Measurements from ENCODE around the gene RPL27A. TPM values are rescaled to one million over a fixed set of nuclear protein-coding genes. Genes with fewer than 3 reads are reported as not detected.

The RPL27A gene
- total RNA-seq, 6 experiments from 2014 or later = 187 to 394 (median 327) TPM

- intact Hi-C loops (cut with DNase I) = no loop called here
- 80% methylated on average over 1 of the region's 23 CpGs for WGBS (ENCODE audit: insufficient coverage, low coverage, low lambda C conversion rate, missing lambda C conversion rate)
- no peaks in the 10 kb centered on the region for H3K27me3 ChIP-seq
- H3K27ac ChIP-seq = no peak overlapping the region
- H3K9me3 ChIP-seq = no peaks in the 10 kb centered on the region
- TF ChIP-seq POLR2A (IDR thresholded peaks at IDR 0.05) (no peak), CTCF (IDR thresholded peaks at IDR 0.05) (no peak)
- H3K4me3 ChIP-seq = no peak overlapping the region
- DNase-seq (no peak), ATAC-seq (no peak)
- H3K4me1 ChIP-seq = peaks cover 0 to 38% (median 15%) of the 10 kb centered on the region in 4 donors
- H3K36me3 ChIP-seq = peaks cover 0 to 7% (median 0%) of the 10 kb centered on the region in 4 donors
Measured at GRCh38 chr11:8730697-8731020, 48.1 kb downstream of the RPL27A start.

- ATAC-seq = no peak
- Histone ChIP-seq H3K27ac (peak overlapping the region; percentile 49 to 84 (median 78)), H3K27me3 (no peaks in the 10 kb centered on the region), H3K4me1 (peaks cover 0 to 38% (median 15%) of the 10 kb centered on the region in 4 donors), H3K36me3 (peaks cover 0 to 5% (median 0%) of the 10 kb centered on the region in 4 donors), H3K9me3 (no peaks in the 10 kb centered on the region), H3K4me3 (no peak overlapping the region)
- TF ChIP-seq CTCF (IDR thresholded peaks at IDR 0.05) (no peak), POLR2A (IDR thresholded peaks at IDR 0.05) (no peak)
- DNase-seq = no peak
- intact Hi-C loops (cut with DNase I) = no loop called here
- 77% methylated on average over 3 of the region's 3 CpGs for WGBS (ENCODE audit: insufficient coverage, low coverage, low lambda C conversion rate, missing lambda C conversion rate)
Measured at GRCh38 chr11:8731647-8732323, 49.2 kb downstream of the RPL27A start.

GRCh38 chr11:8732324-8732670 lies 49.7 kb downstream of the RPL27A start:
- no peak overlapping the region for H3K4me3 ChIP-seq
- peaks cover 0 to 38% (median 15%) of the 10 kb centered on the region in 4 donors for H3K4me1 ChIP-seq
- peak; percentile 8 to 43 (median 21) for ATAC-seq
- H3K27ac ChIP-seq = peak overlapping the region; percentile 49 to 84 (median 78)
- peaks cover 0 to 5% (median 0%) of the 10 kb centered on the region in 4 donors for H3K36me3 ChIP-seq
- peak in 1 of 3 donors; percentile 27 for DNase-seq
- H3K27me3 ChIP-seq = no peaks in the 10 kb centered on the region
- intact Hi-C loops (cut with DNase I) = no loop called here
- no peak for TF ChIP-seq POLR2A (IDR thresholded peaks at IDR 0.05)
- TF ChIP-seq CTCF (IDR thresholded peaks at IDR 0.05) = no peak
- no peaks in the 10 kb centered on the region for H3K9me3 ChIP-seq
- WGBS (ENCODE audit: insufficient coverage, low coverage, low lambda C conversion rate, missing lambda C conversion rate) = 29% methylated on average over 3 of the region's 3 CpGs

GRCh38 chr11:8732748-8733241 lies 50.2 kb downstream of the RPL27A start:
- 40% methylated on average over 4 of the region's 7 CpGs for WGBS (ENCODE audit: insufficient coverage, low coverage, low lambda C conversion rate, missing lambda C conversion rate)
- intact Hi-C loops (cut with DNase I) = no loop called here
- DNase-seq = peak; percentile 88 to 95 (median 94)
- Histone ChIP-seq H3K9me3 (no peaks in the 10 kb centered on the region), H3K27ac (peak overlapping the region; percentile 49 to 84 (median 78)), H3K4me3 (no peak overlapping the region), H3K27me3 (no peaks in the 10 kb centered on the region), H3K36me3 (peaks cover 0 to 5% (median 0%) of the 10 kb centered on the region in 4 donors), H3K4me1 (peaks cover 0 to 34% (median 15%) of the 10 kb centered on the region in 4 donors)
- ATAC-seq = peak; percentile 94 to 96 (median 96)
- TF ChIP-seq POLR2A (IDR thresholded peaks at IDR 0.05) (no peak), CTCF (IDR thresholded peaks at IDR 0.05) (no peak)
